Psoas muscle (tissue), 8 donors: Measurements from ENCODE around the gene LRRC75B. TPM values are rescaled to one million over a fixed set of nuclear protein-coding genes. Genes with fewer than 3 reads are reported as not detected.

Source experiments
- ATAC-seq, 4 donors: fragments of 200-7000 bp; cut with Tn5 transposase; one replicate each; pipeline ENCODE4 v1.9.1; 2020; ENCODE audit warnings: moderate library complexity in 3 of 4, mild to moderate bottlenecking in 2 of 4
- DNase-seq, 2 donors: peaks; one replicate each; pipeline ENCODE4 v3.0.0-alpha.2; 2020
- H3K27ac ChIP-seq: fragments of 200-600 bp; one replicate; pipeline ENCODE4 v1.8.0; 2022
- H3K27me3 ChIP-seq, 3 donors: fragments of 200-600 bp in 1 of 3; one replicate each; pipeline versions ENCODE4 v1.6.1 to v1.8.0; 2013 to 2022; ENCODE audit warnings: low read length in 2 of 3, mild to moderate bottlenecking in 2 of 3, moderate library complexity in 1 of 3; ENCODE audit not compliant: insufficient read depth in 3 of 3
- H3K36me3 ChIP-seq, 2 donors: fragments of 200-600 bp in 1 of 2; one replicate each; pipeline versions ENCODE4 v1.6.1 to v1.8.0; 2013 to 2022; ENCODE audit warnings: low read depth in 1 of 2, mild to moderate bottlenecking in 1 of 2, moderate library complexity in 1 of 2; ENCODE audit not compliant: insufficient read depth in 1 of 2
- H3K4me1 ChIP-seq: fragments of 200-600 bp; one replicate; pipeline ENCODE4 v1.8.0; 2022
- H3K4me3 ChIP-seq: fragments of 200-600 bp; one replicate; pipeline ENCODE4 v1.8.0; 2022; ENCODE audit warnings: mild to moderate bottlenecking
- H3K9me3 ChIP-seq: fragments of 200-600 bp; one replicate; pipeline ENCODE4 v1.8.0; 2022
- WGBS, 3 donors: extraction: QIAGEN DNeasy Blood & Tissue Kit; methylation state at CpG; one replicate each; pipeline versions ENCODE4 v1.1.6 to v1.1.7; 2013; 5-methylcytosine and 5-hydroxymethylcytosine counted together
- intact Hi-C, 2 donors: fragments of 100-400 bp; cut with DNase I; formaldehyde crosslinking; loops; one replicate each; pipeline versions ENCODE4 v1.11.0 to v1.14.2; 2022
- polyA plus RNA-seq, 3 donors: library from polyadenylated mRNA; stranded (reverse); fragments of 200-250 nt; gene quantifications; one replicate each; pipeline ENCODE4 v1.2.3, GENCODE V29; 2013
- total RNA-seq, 4 donors: library from RNA; stranded (reverse); fragmentation: NEBNext Ultra II Directional in 2 of 4; extraction: Animal tissue kit (Norgen Biotek cat#: 25700) in 2 of 4; gene quantifications; one replicate each; pipeline versions ENCODE4 v1.2.1 to v1.2.4, GENCODE V29; 2021 to 2023
- TF ChIP-seq, protein P1 (sequence below): fragments of 200-600 bp; IDR thresholded peaks from one replicate; pipeline ENCODE4 v1.8.0; 2022; ENCODE audit warnings: antibody characterized with exemption
- donor health status: healthy with polysubstance abuse.
- donor health status: DM: no; HTN: no; CAD: no; lungs with moderate emphysema.
- donor health status: Bipolar disorder and iron deficiency.
- donor health status: healthy.
- donor health status: DM: yes; HTN: yes; CAD: no.
- donor health status: DM: no; HTN: no; CAD: no.
- donor health status: DM: no; HTN: no; CAD: no.
- donor health status: DM: yes; HTN: yes; CAD: no.

The LRRC75B gene
- total and polyA plus RNA-seq, 7 donors: 0.93 to 4.1 (median 2.2) TPM

DNA sequence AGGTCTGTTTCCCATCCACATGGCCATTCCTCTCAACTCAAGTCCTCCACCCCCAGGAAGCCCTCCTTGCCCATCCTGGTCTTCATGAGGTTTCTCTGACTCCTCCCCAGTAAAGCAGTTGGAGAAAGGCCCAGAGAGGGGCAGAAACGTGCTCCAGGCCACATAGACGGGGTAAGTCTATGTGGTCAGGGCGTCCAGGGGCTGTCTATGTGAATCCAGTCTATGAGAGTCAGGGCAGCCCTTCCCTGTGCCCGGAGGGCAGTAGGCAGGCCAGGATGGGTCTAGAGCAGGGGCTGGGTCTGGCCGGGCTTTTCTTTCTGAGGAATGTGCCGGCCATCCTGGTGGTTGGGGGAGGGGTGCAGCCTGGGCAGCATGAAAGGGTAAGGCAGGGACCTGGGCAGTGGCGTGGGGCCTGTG lies 49.7 kb downstream of the LRRC75B start:
- Histone ChIP-seq H3K4me3 (no peak overlapping the region), H3K36me3 (peaks cover 14 to 71% of the 10 kb centered on the region in 2 donors), H3K27me3 (no peaks in the 10 kb centered on the region), H3K9me3 (no peaks in the 10 kb centered on the region), H3K4me1 (peaks cover 49% of the 10 kb centered on the region), H3K27ac (peak overlapping the region; percentile 83)
- TF ChIP-seq, protein P1, sequence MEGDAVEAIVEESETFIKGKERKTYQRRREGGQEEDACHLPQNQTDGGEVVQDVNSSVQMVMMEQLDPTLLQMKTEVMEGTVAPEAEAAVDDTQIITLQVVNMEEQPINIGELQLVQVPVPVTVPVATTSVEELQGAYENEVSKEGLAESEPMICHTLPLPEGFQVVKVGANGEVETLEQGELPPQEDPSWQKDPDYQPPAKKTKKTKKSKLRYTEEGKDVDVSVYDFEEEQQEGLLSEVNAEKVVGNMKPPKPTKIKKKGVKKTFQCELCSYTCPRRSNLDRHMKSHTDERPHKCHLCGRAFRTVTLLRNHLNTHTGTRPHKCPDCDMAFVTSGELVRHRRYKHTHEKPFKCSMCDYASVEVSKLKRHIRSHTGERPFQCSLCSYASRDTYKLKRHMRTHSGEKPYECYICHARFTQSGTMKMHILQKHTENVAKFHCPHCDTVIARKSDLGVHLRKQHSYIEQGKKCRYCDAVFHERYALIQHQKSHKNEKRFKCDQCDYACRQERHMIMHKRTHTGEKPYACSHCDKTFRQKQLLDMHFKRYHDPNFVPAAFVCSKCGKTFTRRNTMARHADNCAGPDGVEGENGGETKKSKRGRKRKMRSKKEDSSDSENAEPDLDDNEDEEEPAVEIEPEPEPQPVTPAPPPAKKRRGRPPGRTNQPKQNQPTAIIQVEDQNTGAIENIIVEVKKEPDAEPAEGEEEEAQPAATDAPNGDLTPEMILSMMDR: no peak
- intact Hi-C loops: no loop called here
- 44 to 63% (median 51%) methylated on average over 7 of the region's 7 CpGs for WGBS, 3 donors
- ATAC-seq: peak; percentile 1 to 32 (median 6)
- no peak for DNase-seq

DNA sequence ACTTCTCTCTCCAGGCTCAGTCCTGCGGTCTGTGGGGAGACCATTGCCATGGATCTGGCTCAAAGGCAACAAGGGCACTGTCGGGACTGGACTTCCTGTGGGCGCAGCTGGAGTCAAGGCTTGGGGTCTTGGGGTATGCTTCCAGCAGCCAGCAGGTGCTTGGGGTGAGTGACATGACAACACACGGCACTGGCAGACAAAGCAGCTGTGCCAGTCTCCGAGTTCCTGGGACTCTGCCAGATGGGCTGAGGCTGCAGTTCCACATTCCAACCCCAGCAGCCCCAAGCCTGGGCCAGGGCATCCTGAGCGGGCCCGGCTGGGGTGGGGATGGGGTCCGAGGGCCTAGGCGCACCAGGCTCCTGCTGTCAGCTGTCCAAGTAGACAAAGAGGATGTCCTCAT lies 50.2 kb downstream of the LRRC75B start:
- H3K36me3 ChIP-seq: peaks cover 14 to 66% of the 10 kb centered on the region in 2 donors
- peak overlapping the region; percentile 83 for H3K27ac ChIP-seq
- DNase-seq: peak; percentile 60 to 86
- no peak overlapping the region for H3K4me3 ChIP-seq
- 32 to 46% (median 38%) methylated on average over 9 of the region's 9 CpGs for WGBS, 3 donors
- TF ChIP-seq, protein P1: peak; percentile 26
- peaks cover 49% of the 10 kb centered on the region for H3K4me1 ChIP-seq
- peak; percentile 78 to 83 (median 80) for ATAC-seq
- H3K27me3 ChIP-seq: no peaks in the 10 kb centered on the region
- H3K9me3 ChIP-seq: no peaks in the 10 kb centered on the region
- intact Hi-C loops: no loop called here

DNA sequence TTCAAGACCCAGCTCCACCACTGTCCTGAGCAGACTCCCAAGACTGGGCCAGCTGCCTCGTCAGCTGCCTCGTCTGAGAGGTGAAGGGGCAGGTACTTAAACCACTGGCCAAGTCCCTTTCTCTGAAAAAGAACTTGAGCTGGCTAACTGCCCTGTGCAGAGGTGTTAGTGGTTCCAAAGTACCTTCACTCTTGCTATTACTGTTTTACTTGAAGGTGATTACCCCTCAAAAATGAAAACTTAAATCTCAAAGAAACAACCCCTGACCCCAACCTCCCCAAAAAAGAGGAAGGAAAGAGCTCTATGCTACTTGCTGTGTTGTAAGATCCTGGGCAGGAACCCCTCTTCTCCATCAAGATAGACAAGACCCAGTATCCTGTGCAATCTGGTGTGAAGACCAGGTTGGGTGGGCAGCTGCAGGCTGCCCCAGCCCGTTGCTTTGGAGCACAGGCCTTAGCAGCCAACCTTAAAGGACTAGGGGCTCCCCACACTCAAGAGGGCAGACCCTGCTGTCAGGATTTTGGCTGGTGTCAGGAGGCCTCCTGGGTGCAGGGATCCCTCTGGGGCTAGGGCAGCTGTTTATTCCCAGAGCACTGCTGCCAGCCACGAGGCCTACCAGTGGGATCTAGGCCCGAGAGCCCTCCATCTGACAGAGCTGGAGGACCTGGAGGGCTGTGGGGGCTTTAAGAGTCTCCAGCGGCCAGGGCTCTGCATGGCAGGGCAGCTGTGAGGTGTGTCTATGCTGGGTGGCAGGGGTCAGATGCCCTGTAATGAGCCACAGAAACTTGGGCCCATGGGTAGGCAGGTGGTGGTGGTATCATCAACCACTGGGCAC lies 51.0 kb downstream of the LRRC75B start:
- H3K4me1 ChIP-seq: peaks cover 49% of the 10 kb centered on the region
- H3K27me3 ChIP-seq: no peaks in the 10 kb centered on the region
- H3K4me3 ChIP-seq: no peak overlapping the region
- TF ChIP-seq, protein P1: no peak
- H3K36me3 ChIP-seq: peaks cover 14 to 58% of the 10 kb centered on the region in 2 donors
- H3K27ac ChIP-seq: peak overlapping the region; percentile 83
- intact Hi-C loops: no loop called here
- DNase-seq: no peak
- ATAC-seq: peak in 1 of 4 donors; percentile 11
- WGBS, 3 donors: 42 to 55% (median 53%) methylated on average over 6 of the region's 6 CpGs
- no peaks in the 10 kb centered on the region for H3K9me3 ChIP-seq

DNA sequence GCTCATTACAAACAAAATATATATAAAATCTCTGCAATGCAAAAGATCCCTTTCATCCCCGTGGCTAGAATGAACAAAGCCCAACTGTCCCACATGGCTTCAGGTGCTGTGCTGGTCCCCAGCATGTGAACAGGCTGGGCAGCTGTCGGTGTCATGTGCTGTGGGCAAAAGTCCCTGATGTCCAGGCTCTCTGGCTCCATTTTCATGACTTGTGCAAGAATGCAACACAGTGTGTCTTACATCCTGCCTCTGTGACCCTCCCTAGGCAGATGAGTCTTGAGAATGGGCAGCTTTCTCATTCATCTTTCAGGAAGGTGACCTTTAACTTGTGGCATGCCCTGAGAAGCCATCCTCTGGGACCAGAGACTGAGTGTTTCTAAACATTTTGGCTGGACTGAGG lies 52.4 kb downstream of the LRRC75B start:
- WGBS, 3 donors: 35 to 39% (median 36%) methylated on average over 2 of the region's 2 CpGs
- Histone ChIP-seq H3K36me3 (peaks cover 10 to 51% of the 10 kb centered on the region in 2 donors), H3K9me3 (no peaks in the 10 kb centered on the region), H3K27me3 (no peaks in the 10 kb centered on the region), H3K4me1 (peaks cover 49% of the 10 kb centered on the region), H3K4me3 (no peak overlapping the region), H3K27ac (peak overlapping the region; percentile 83)
- intact Hi-C loops: no loop called here
- ATAC-seq (peak; percentile 75 to 84 (median 80)), DNase-seq (peak; percentile 44 to 65)
- TF ChIP-seq, protein P1: no peak
